ENCODE results near the gene DCTN5.

The DCTN5 gene

DNA sequence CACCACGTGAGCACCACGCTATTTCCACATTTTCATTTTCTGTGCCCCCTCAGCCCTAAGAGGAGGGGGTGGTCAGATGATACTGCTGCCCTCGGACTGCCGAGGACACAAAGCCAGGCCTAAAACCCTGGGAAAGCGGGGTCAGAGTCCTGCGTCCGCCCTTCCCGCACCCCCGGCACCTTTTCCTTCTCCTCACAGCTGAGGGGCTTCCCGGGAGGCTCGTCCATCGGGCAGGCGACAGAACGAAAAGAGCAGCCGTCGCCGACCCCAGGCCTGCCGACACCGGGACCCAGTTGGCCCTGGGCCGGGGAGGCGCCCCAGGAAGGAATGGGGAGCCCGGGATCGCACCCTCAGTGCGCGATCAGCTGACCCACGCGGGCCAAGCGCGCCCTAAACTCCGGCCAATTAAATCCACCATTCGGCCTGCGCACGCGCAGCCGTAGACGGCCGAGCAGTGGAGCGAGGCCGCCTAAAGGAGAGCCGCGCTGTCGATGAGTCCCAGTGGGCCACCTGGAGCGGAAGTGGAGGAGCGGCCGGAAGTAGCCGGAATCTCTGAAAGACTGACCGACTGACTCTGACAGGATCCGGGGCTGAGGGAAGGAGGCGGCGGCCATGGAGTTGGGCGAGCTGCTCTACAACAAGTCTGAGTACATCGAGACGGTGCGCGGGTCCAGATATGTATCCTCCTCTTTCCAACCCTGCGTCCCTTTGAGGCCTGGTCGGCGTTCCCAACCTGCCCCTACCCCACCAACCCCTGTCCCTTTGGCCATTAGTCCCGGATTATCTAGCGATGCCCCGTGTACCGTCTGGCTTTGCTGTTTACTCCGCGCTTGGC, at the start of gene DCTN5, which contains the start of gene PALB2:
DCTN5 (plus strand) TSS at position 536 of the 835 bp plus-strand sequence; CDS start at position 613, 77 bp downstream.
PALB2 (minus strand) TSS at position 380 of the 835 bp plus-strand sequence; CDS start at position 227, 153 bp downstream.
- no peak for TF ChIP-seq GATA3 (IDR thresholded peaks at IDR 0.05; ENCODE audit: low read depth, low read length)
- TF ChIP-seq GATA2 (IDR thresholded peaks at IDR 0.05; ENCODE audit: low read depth, low read length): no peak

GRCh38 chr16:23594186-23594585, 47.1 kb upstream of the DCTN5 start:
- TF ChIP-seq GATA3 (IDR thresholded peaks at IDR 0.05; ENCODE audit: low read depth, low read length) (no peak), GATA2 (IDR thresholded peaks at IDR 0.05; ENCODE audit: low read depth, low read length) (no peak)

DNA sequence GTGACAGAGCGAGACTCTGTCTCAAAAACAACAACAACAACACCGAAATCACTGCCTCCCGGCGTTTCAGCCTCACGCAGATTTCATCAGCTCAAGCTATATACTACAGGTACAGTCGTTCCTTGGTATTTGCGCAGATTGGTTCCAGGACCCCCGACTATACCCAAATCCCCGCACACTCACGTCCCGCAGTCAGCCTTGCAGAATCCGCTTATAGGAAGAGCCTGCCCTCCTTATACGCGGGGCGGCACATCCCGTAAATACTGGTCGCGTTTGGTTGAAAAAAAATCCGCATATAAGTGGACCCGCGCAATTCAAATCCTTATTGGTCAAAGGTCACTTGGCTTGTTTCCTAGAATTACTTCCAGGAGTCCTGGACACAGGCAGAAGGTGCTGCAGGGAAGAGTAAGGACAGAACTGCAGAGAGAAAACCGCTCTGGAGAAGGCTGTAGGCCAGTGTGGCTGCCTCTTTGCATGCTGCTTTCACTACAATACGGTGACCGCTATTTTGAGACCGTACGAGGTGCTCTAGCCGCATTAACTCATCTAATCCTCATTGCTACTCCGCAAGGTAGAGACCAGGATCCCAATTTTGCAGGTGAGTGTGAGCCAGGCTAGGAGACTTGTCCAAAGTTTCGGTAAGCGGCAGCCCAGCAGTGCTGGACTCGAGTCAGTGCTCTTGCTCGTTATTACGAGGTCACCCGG, 45.9 kb upstream of the DCTN5 start:
- TF ChIP-seq GATA3 (IDR thresholded peaks at IDR 0.05; ENCODE audit: low read depth, low read length) (no peak), GATA2 (IDR thresholded peaks at IDR 0.05; ENCODE audit: low read depth, low read length) (no peak)

DNA sequence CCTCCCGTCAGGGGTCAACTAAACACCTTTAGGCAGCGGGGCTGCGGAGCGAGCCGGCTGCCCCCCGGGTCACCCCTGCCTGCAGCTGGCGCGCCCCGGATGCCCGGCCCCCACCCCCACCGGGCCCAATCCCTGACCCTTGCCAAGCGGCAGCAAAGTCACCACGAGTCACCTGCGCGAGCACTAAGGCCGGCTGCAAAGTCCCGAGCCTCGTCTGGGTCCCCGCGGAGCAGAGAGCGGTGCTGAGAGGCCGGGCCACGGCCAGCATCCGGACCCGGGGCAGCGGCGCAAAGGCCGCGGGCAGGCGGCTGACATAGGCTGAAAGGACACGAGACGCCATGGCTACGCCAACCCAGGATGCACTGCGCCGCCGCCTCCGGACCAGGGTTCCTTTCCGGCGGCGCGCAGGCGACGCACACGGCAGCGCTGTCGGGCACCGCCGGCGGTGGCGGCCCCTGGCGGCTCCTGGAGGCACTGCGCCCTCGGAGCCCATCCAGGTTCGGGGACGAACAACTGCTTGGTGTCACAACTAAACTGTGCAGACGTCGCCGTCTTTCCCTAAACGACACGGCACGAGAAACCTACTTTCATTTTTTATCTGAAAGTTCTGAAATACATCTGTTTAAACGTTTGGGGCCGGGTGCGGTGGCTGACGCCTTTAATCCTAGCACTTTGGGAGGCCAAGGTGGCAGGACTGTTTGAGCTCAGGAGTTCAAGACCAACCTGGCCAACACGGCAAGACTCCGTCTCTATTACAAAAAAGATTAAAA, 45.1 kb upstream of the DCTN5 start, which contains the start of gene NDUFAB1:
NDUFAB1 (minus strand) TSS at position 366 of the 770 bp plus-strand sequence; CDS start at position 340, 26 bp downstream.
- no peak for TF ChIP-seq GATA2 (IDR thresholded peaks at IDR 0.05; ENCODE audit: low read depth, low read length)
- TF ChIP-seq GATA3 (IDR thresholded peaks at IDR 0.05; ENCODE audit: low read depth, low read length): no peak

DNA sequence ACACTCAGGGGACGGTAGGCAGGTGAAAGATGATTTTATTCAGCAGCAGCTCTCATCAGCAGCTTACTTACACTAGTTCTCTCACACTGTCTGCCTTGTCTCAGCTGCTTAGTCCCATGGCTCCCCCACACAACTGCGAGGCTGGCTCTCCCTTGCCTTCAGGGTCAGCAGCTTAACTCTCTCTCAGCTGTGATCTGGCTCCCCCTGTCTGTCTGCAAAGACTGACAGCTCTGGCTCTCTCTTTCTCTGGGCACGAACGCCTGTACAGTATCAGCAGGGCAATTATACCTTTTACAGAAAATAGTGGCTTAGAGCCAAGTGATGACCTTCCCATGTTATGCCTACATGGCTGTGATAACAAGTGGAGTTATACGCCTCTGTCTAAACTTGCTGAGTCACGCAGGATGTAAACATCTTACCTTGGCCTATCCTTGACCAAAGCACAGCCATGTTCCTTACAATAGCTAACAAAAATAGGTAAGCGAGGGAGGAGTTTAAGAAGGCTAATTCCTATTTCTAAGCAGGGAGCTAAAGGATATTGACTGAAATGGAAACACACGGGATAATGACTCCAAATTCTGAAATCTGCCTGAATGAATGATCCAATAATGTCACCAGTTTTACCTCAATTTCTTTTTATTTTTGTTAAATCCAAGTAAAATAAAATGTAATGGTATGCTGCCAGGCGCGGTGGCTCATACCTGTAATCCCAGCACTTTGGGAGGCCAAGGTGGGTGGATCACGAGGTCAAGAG, 44.1 kb upstream of the DCTN5 start:
- TF ChIP-seq GATA2 (IDR thresholded peaks at IDR 0.05; ENCODE audit: low read depth, low read length) (no peak), GATA3 (IDR thresholded peaks at IDR 0.05; ENCODE audit: low read depth, low read length) (no peak)

DNA sequence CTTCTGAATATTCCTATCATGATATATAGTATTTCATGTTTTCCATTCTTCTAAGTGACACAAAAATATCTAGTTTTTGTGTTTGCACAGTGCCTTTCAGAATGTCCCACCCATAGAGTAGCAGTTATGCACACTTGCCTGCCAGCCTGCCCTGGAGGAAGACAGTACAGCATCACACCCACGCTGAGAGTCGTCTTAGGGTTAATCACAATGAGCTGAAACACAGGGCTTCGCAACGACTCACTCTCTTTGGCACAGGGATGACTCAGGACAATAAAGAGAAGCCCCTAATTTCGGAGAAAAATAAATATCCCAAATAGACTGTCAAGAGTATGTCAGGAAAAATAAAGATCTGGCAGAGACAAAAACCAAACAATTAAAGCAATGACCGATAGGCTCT, 33.5 kb upstream of the DCTN5 start:
- TF ChIP-seq GATA2 (IDR thresholded peaks at IDR 0.05; ENCODE audit: low read depth, low read length): no peak
- no peak for TF ChIP-seq GATA3 (IDR thresholded peaks at IDR 0.05; ENCODE audit: low read depth, low read length)

- TF ChIP-seq GATA2 (IDR thresholded peaks at IDR 0.05; ENCODE audit: low read depth, low read length): no peak
- TF ChIP-seq GATA3 (IDR thresholded peaks at IDR 0.05; ENCODE audit: low read depth, low read length): no peak
Observed at GRCh38 chr16:23608194-23608593, 33.1 kb upstream of the DCTN5 start.

DNA sequence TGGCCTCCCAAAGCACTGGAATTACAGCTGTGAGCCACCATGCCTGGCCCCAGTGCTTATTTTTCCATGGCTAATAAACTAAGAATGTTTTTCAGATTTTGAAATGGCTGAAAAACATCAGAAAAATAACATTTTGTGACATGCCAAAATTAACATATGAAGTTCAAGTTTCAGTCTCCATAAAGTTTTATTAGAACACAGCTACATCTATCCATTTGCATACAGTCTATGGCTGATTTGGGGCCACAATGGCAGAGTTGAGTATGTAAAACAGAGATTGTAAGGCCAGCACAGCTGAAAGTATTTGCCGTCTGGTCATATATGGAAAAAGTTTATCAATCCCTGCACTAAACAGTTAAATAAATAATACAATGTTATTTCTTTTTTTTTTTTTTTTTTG, 31.3 kb upstream of the DCTN5 start:
- TF ChIP-seq GATA2 (IDR thresholded peaks at IDR 0.05; ENCODE audit: low read depth, low read length) (no peak), GATA3 (IDR thresholded peaks at IDR 0.05; ENCODE audit: low read depth, low read length) (no peak)

DNA sequence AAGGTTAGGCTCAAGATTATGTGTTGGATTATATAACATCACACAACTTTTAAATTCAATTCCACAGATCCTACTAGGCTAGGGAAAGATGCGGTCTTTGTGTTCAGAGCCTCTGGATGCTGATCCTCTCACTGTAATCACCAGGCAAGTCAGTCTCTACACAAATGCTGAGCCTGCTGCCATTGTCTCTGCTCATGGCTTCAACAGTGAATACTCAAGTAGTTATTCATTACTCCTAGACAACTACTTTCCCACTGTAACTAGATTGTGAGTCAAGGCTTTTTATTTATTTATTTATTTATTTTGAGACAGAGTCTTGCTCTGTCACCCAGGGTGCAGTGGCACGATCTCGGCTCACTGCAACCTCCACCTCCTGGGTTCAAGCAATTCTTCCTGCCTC, 29.3 kb upstream of the DCTN5 start:
- TF ChIP-seq GATA2 (IDR thresholded peaks at IDR 0.05; ENCODE audit: low read depth, low read length) (no peak), GATA3 (IDR thresholded peaks at IDR 0.05; ENCODE audit: low read depth, low read length) (no peak)

- TF ChIP-seq GATA3 (IDR thresholded peaks at IDR 0.05; ENCODE audit: low read depth, low read length): no peak
- TF ChIP-seq GATA2 (IDR thresholded peaks at IDR 0.05; ENCODE audit: low read depth, low read length): no peak
Observed at GRCh38 chr16:23615805-23616204, 25.5 kb upstream of the DCTN5 start.

- no peak for TF ChIP-seq GATA2 (IDR thresholded peaks at IDR 0.05; ENCODE audit: low read depth, low read length)
- no peak for TF ChIP-seq GATA3 (IDR thresholded peaks at IDR 0.05; ENCODE audit: low read depth, low read length)
Observed at GRCh38 chr16:23624092-23624491, 17.2 kb upstream of the DCTN5 start.

- no peak for TF ChIP-seq GATA3 (IDR thresholded peaks at IDR 0.05; ENCODE audit: low read depth, low read length)
- TF ChIP-seq GATA2 (IDR thresholded peaks at IDR 0.05; ENCODE audit: low read depth, low read length): no peak
Observed at GRCh38 chr16:23629516-23629915, 11.8 kb upstream of the DCTN5 start.

- no peak for TF ChIP-seq GATA3 (IDR thresholded peaks at IDR 0.05; ENCODE audit: low read depth, low read length)
- TF ChIP-seq GATA2 (IDR thresholded peaks at IDR 0.05; ENCODE audit: low read depth, low read length): no peak
Observed at GRCh38 chr16:23634461-23635036, 6.7 kb upstream of the DCTN5 start.

All from SH-SY5Y (cell line).